Measurements from ENCODE around the gene EYA4.
"Not testable (repeated sequence)": the region's sequence is repeated elsewhere in the genome, so short reads cannot be mapped to it uniquely, and the experiment has no call there.

Gene EYA4

DNA sequence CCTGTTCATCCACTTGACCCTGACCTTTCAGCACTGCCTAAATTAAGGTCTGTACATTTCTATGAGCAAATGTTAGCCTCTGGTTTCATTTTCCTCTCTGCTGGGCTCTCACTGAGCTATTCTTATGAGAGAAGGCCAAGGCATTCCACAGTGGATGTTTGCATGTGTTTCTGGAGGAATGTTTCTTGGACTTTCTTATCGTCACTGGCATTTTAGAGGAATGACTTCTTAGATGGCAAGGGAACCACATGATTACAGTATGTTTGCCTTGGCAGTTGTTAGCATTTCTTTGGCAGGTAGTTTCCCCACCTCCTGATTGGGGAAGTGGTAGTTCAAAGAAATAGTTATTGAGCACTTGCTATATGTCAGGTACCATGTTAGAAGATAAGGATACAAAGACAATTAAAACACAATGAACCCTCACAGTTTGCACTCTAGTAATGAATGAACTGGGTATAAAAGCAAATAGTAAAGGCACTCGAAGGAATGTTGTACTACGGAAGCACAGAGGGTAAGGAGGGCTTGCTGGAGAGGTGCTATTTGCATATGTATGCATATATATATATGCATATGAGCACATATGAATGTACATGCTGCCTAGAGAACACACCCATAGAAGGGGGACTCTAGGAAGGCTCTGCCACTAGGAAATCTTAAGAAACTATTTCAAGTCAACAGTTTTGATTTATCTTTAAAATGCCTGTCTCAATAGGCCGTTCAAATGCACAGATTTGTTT lies 307.4 kb downstream of the EYA4 start:
- H3K4me1 ChIP-seq (ENCODE audit: control insufficient read depth, insufficient read depth, low read length): peaks cover 15% of the 10 kb centered on the region
- H3K9me3 ChIP-seq (ENCODE audit: control insufficient read depth, insufficient read depth, low read length): no peaks in the 10 kb centered on the region
- H3K4me3 ChIP-seq (ENCODE audit: low read depth, low read length): no peak overlapping the region
- H3K9ac ChIP-seq (ENCODE audit: low read depth, low read length): no peak overlapping the region
- H3K36me3 ChIP-seq (ENCODE audit: control insufficient read depth, insufficient read depth, low read length): no peaks in the 10 kb centered on the region
- no peaks in the 10 kb centered on the region for H3K27me3 ChIP-seq (ENCODE audit: control insufficient read depth, insufficient read depth, low read length)

- Histone ChIP-seq H3K9me3 (ENCODE audit: control insufficient read depth, insufficient read depth, low read length) (no peaks in the 10 kb centered on the region), H3K36me3 (ENCODE audit: control insufficient read depth, insufficient read depth, low read length) (no peaks in the 10 kb centered on the region), H3K9ac (ENCODE audit: low read depth, low read length) (no peak overlapping the region), H3K4me1 (ENCODE audit: control insufficient read depth, insufficient read depth, low read length) (peaks cover 15% of the 10 kb centered on the region), H3K4me3 (ENCODE audit: low read depth, low read length) (no peak overlapping the region), H3K27me3 (ENCODE audit: control insufficient read depth, insufficient read depth, low read length) (no peaks in the 10 kb centered on the region)
Observed at GRCh38 chr6:133549371-133549801, 308.2 kb downstream of the EYA4 start.

DNA sequence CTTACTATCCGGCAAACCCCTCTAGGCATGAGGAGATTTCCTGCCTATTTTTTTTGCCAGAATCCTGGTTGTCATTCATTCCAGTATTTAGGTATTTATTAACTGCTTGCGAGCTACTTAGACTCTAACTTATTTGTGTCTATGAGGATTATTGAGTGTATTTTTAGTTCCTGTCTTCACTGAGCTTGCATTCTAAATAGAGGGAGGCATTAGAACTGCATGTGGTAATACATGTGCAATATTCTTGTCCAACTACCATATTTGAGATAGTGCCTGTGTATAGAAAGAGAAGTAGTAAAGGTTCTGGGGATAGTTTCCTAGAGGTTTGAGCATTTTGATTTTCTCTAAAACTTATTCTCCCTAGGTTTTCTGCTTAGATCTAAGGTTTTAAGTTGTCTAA lies 308.9 kb downstream of the EYA4 start:
- Histone ChIP-seq H3K36me3 (ENCODE audit: control insufficient read depth, insufficient read depth, low read length) (no peaks in the 10 kb centered on the region), H3K4me3 (ENCODE audit: low read depth, low read length) (no peak overlapping the region), H3K9me3 (ENCODE audit: control insufficient read depth, insufficient read depth, low read length) (no peaks in the 10 kb centered on the region), H3K27me3 (ENCODE audit: control insufficient read depth, insufficient read depth, low read length) (no peaks in the 10 kb centered on the region), H3K9ac (ENCODE audit: low read depth, low read length) (no peak overlapping the region), H3K4me1 (ENCODE audit: control insufficient read depth, insufficient read depth, low read length) (peaks cover 15% of the 10 kb centered on the region)

GRCh38 chr6:133551436-133551835 lies 310.3 kb downstream of the EYA4 start:
- Histone ChIP-seq H3K27me3 (ENCODE audit: control insufficient read depth, insufficient read depth, low read length) (no peaks in the 10 kb centered on the region), H3K9me3 (ENCODE audit: control insufficient read depth, insufficient read depth, low read length) (no peaks in the 10 kb centered on the region), H3K36me3 (ENCODE audit: control insufficient read depth, insufficient read depth, low read length) (no peaks in the 10 kb centered on the region), H3K4me1 (ENCODE audit: control insufficient read depth, insufficient read depth, low read length) (peaks cover 15% of the 10 kb centered on the region), H3K9ac (ENCODE audit: low read depth, low read length) (no peak overlapping the region), H3K4me3 (ENCODE audit: low read depth, low read length) (no peak overlapping the region)

DNA sequence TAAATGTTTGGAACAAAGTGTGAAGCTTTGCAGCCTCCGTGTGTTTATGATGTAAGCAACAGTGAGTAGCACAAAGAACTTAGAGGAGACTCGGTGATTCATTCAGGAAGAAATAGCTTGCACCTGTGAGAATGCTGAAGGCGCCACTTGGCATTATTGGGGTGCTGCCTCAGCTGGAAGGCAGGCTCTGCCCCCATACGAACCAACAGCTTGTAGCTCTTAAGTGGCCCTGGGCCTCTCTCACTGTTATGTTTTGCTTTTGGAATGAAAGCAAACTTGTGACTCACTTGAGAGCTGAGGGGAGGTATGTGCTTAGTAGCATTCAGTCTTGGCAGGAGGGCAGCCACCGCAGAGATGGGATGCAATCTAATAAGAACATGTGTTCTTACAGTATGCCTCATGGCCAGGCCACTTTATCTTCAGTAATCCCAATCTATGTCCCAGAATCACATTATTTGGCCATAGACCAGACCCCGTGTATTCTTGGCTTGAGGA lies 310.7 kb downstream of the EYA4 start:
- Histone ChIP-seq H3K9ac (ENCODE audit: low read depth, low read length) (no peak overlapping the region), H3K9me3 (ENCODE audit: control insufficient read depth, insufficient read depth, low read length) (no peaks in the 10 kb centered on the region), H3K27me3 (ENCODE audit: control insufficient read depth, insufficient read depth, low read length) (no peaks in the 10 kb centered on the region), H3K4me3 (ENCODE audit: low read depth, low read length) (no peak overlapping the region), H3K4me1 (ENCODE audit: control insufficient read depth, insufficient read depth, low read length) (peaks cover 15% of the 10 kb centered on the region), H3K36me3 (ENCODE audit: control insufficient read depth, insufficient read depth, low read length) (no peaks in the 10 kb centered on the region)

GRCh38 chr6:133553652-133554051 lies 312.5 kb downstream of the EYA4 start:
- Histone ChIP-seq H3K9me3 (ENCODE audit: control insufficient read depth, insufficient read depth, low read length) (no peaks in the 10 kb centered on the region), H3K36me3 (ENCODE audit: control insufficient read depth, insufficient read depth, low read length) (no peaks in the 10 kb centered on the region), H3K27me3 (ENCODE audit: control insufficient read depth, insufficient read depth, low read length) (no peaks in the 10 kb centered on the region), H3K4me1 (ENCODE audit: control insufficient read depth, insufficient read depth, low read length) (peaks cover 9% of the 10 kb centered on the region), H3K9ac (ENCODE audit: low read depth, low read length) (no peak overlapping the region), H3K4me3 (ENCODE audit: low read depth, low read length) (no peak overlapping the region)

GRCh38 chr6:133554121-133554520 lies 313.0 kb downstream of the EYA4 start:
- not testable (repeated sequence) for H3K9ac ChIP-seq (ENCODE audit: low read depth, low read length); H3K4me1 ChIP-seq (ENCODE audit: control insufficient read depth, insufficient read depth, low read length); H3K36me3 ChIP-seq (ENCODE audit: control insufficient read depth, insufficient read depth, low read length); H3K4me3 ChIP-seq (ENCODE audit: low read depth, low read length); H3K27me3 ChIP-seq (ENCODE audit: control insufficient read depth, insufficient read depth, low read length); H3K9me3 ChIP-seq (ENCODE audit: control insufficient read depth, insufficient read depth, low read length)

DNA sequence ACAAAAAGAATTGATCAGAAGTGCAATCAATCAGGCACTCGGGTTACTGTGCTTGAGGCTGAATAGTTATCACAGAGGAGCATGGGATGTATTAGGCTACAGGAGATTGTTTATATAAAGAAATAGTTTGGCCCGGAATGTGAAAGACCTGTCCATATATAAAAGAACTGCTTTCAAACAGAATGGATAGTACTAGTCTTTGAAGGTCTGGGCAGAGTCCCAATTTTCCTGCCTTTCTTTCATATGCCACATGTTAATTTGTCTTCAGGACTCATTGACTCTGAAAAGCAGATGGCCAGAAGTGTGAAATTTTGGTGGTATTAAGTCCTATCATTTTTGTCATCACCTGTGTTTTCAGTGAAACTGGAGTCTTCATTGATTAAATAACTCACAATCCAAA lies 314.5 kb downstream of the EYA4 start:
- no peaks in the 10 kb centered on the region for H3K36me3 ChIP-seq (ENCODE audit: control insufficient read depth, insufficient read depth, low read length)
- H3K4me3 ChIP-seq (ENCODE audit: low read depth, low read length): no peak overlapping the region
- no peaks in the 10 kb centered on the region for H3K9me3 ChIP-seq (ENCODE audit: control insufficient read depth, insufficient read depth, low read length)
- H3K27me3 ChIP-seq (ENCODE audit: control insufficient read depth, insufficient read depth, low read length): no peaks in the 10 kb centered on the region
- no peaks in the 10 kb centered on the region for H3K4me1 ChIP-seq (ENCODE audit: control insufficient read depth, insufficient read depth, low read length)
- H3K9ac ChIP-seq (ENCODE audit: low read depth, low read length): no peak overlapping the region

DNA sequence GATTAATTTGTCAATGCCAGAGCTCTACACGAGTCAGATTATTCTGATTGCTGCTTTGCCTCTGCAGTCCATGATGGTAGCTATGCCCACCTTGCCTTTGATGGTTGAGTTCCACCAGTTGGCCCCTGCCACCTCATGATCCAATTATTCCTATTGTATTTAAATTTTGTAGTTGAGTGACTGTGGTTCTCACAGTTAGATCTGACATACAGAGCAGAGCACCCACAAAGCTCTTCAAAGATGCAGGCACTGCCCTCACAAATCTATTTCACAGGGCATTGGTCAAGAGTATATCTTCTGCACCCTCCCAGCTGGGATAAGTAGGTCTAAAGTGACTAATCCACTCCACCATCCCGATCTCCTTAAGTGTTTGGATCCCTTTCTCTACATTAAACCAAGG lies 318.8 kb downstream of the EYA4 start:
- Histone ChIP-seq H3K4me1 (ENCODE audit: control insufficient read depth, insufficient read depth, low read length) (no peaks in the 10 kb centered on the region), H3K9me3 (ENCODE audit: control insufficient read depth, insufficient read depth, low read length) (no peaks in the 10 kb centered on the region), H3K9ac (ENCODE audit: low read depth, low read length) (no peak overlapping the region), H3K4me3 (ENCODE audit: low read depth, low read length) (no peak overlapping the region), H3K36me3 (ENCODE audit: control insufficient read depth, insufficient read depth, low read length) (no peaks in the 10 kb centered on the region), H3K27me3 (ENCODE audit: control insufficient read depth, insufficient read depth, low read length) (no peaks in the 10 kb centered on the region)

GRCh38 chr6:133567636-133568035 lies 326.5 kb downstream of the EYA4 start:
- no peaks in the 10 kb centered on the region for H3K27me3 ChIP-seq (ENCODE audit: control insufficient read depth, insufficient read depth, low read length)
- H3K9me3 ChIP-seq (ENCODE audit: control insufficient read depth, insufficient read depth, low read length): no peaks in the 10 kb centered on the region
- H3K4me1 ChIP-seq (ENCODE audit: control insufficient read depth, insufficient read depth, low read length): no peaks in the 10 kb centered on the region
- no peak overlapping the region for H3K4me3 ChIP-seq (ENCODE audit: low read depth, low read length)
- no peak overlapping the region for H3K9ac ChIP-seq (ENCODE audit: low read depth, low read length)
- H3K36me3 ChIP-seq (ENCODE audit: control insufficient read depth, insufficient read depth, low read length): no peaks in the 10 kb centered on the region

GRCh38 chr6:133568970-133569889 lies 328.1 kb downstream of the EYA4 start:
- no peaks in the 10 kb centered on the region for H3K27me3 ChIP-seq (ENCODE audit: control insufficient read depth, insufficient read depth, low read length)
- peak overlapping the region; percentile 46 for H3K4me3 ChIP-seq (ENCODE audit: low read depth, low read length)
- H3K9ac ChIP-seq (ENCODE audit: low read depth, low read length): peak overlapping the region; percentile 13

DNA sequence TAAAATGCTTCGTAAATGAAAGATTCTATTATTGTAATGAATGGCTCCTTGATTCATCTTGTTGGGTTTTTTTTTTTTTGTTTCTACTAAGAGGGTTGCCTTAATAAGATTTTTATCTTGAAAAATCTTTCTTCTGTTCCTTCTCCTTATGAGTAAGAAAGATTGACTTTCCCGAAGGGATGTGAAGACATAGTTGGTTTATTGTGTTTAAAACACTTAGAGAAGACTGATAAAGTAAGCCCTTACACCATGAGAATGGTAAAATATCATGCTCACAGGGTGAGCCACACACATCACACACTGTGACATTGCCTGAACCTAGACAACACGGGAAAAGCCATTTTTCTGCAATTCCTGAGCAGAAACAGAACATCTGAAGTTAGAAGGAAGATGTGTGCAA lies 330.5 kb downstream of the EYA4 start:
- no peaks in the 10 kb centered on the region for H3K36me3 ChIP-seq (ENCODE audit: control insufficient read depth, insufficient read depth, low read length)
- no peaks in the 10 kb centered on the region for H3K9me3 ChIP-seq (ENCODE audit: control insufficient read depth, insufficient read depth, low read length)
- H3K27me3 ChIP-seq (ENCODE audit: control insufficient read depth, insufficient read depth, low read length): no peaks in the 10 kb centered on the region
- no peak overlapping the region for H3K4me3 ChIP-seq (ENCODE audit: low read depth, low read length)
- no peaks in the 10 kb centered on the region for H3K4me1 ChIP-seq (ENCODE audit: control insufficient read depth, insufficient read depth, low read length)
- no peak overlapping the region for H3K9ac ChIP-seq (ENCODE audit: low read depth, low read length)

More at GRCh38 chr6:133568970-133569889, 328.1 kb downstream of the EYA4 start:
- Histone ChIP-seq H3K4me1 (ENCODE audit: control insufficient read depth, insufficient read depth, low read length) (no peaks in the 10 kb centered on the region), H3K9me3 (ENCODE audit: control insufficient read depth, insufficient read depth, low read length) (no peaks in the 10 kb centered on the region), H3K36me3 (ENCODE audit: control insufficient read depth, insufficient read depth, low read length) (no peaks in the 10 kb centered on the region)
